Measurements from ENCODE around the gene CIB2.

GRCh38 chr15:78130466-78131294, 565 bp downstream of the CIB2 start:
- TF ChIP-seq CTCF (IDR thresholded peaks at IDR 0.05) (no peak), EZH2 (IDR thresholded peaks at IDR 0.05; ENCODE audit: borderline replicate concordance, insufficient read depth, low read depth, low read length, poor library complexity, severe bottlenecking) (no peak)
